ENCODE measurements around the gene CEP70.
"Not testable (repeated sequence)": the region's sequence is repeated elsewhere in the genome, so short reads cannot be mapped to it uniquely, and the experiment has no call there.

Gene CEP70

DNA sequence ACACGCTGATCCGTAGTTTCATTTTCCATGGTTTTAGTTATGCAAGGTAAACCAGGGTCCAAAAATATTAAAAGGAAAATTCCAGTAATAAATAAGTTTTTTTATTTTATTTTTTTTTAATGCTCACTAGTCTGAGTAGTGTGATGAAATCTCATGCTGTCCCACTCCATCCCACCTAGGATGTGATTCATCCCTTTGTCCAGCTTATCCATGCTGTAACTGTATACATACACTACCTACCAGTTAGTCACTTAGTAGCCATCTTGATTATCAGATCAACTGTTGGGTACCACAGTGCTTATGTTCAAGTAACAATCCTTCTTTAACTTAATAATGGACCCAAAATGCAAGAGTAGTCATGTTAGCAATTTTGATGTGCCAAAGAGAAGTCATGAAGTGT is 84.5 kb downstream of the CEP70 start:
- TF ChIP-seq, protein P1, sequence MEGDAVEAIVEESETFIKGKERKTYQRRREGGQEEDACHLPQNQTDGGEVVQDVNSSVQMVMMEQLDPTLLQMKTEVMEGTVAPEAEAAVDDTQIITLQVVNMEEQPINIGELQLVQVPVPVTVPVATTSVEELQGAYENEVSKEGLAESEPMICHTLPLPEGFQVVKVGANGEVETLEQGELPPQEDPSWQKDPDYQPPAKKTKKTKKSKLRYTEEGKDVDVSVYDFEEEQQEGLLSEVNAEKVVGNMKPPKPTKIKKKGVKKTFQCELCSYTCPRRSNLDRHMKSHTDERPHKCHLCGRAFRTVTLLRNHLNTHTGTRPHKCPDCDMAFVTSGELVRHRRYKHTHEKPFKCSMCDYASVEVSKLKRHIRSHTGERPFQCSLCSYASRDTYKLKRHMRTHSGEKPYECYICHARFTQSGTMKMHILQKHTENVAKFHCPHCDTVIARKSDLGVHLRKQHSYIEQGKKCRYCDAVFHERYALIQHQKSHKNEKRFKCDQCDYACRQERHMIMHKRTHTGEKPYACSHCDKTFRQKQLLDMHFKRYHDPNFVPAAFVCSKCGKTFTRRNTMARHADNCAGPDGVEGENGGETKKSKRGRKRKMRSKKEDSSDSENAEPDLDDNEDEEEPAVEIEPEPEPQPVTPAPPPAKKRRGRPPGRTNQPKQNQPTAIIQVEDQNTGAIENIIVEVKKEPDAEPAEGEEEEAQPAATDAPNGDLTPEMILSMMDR (IDR thresholded peaks at IDR 0.05; ENCODE audit: low read depth, low read length, missing control alignments) = no peak
- in situ Hi-C loops (cut with HindIII; ENCODE audit: low pct_ligation_motif_present, low sequenced_read_pairs) = no loop called here
- H3K27ac ChIP-seq = no peak overlapping the region
- no peaks in the 10 kb centered on the region for H3K27me3 ChIP-seq (replicated peaks)
- H3K36me3 ChIP-seq (replicated peaks) = no peaks in the 10 kb centered on the region
- no peak overlapping the region for H3K4me3 ChIP-seq (ENCODE audit: low read depth, low read length)
- DNase-seq = no peak

DNA sequence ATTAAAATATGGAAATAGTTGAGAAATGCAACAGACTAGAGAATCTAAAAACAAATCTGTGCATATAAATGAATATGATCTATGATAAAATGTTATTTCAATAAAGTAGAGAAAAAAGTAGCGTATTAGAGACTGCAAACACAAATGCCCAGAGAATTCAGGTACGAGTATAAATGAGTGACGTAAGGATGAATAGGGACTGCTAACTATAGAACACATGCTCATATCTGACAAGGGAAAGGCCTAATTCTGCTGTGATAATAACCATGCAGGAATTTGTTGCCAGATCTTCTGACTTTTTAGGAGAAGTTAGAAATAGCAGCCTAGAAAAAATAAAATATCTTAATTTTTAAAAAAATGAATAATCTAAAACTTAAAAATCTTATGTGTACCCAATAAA is 86.5 kb downstream of the CEP70 start:
- Histone ChIP-seq H3K4me3 (ENCODE audit: low read depth, low read length) (no peak overlapping the region), H3K27ac (no peak overlapping the region), H3K36me3 (replicated peaks) (no peaks in the 10 kb centered on the region), H3K27me3 (replicated peaks) (no peaks in the 10 kb centered on the region)
- TF ChIP-seq, protein P1 (IDR thresholded peaks at IDR 0.05; ENCODE audit: low read depth, low read length, missing control alignments) = no peak
- in situ Hi-C loops (cut with HindIII; ENCODE audit: low pct_ligation_motif_present, low sequenced_read_pairs) = no loop called here
- DNase-seq = no peak

GRCh38 chr3:138498991-138499390 is 95.1 kb downstream of the CEP70 start:
- no peak overlapping the region for H3K27ac ChIP-seq
- H3K27me3 ChIP-seq (replicated peaks) = no peaks in the 10 kb centered on the region
- H3K36me3 ChIP-seq (replicated peaks) = no peaks in the 10 kb centered on the region
- TF ChIP-seq, protein P1 (IDR thresholded peaks at IDR 0.05; ENCODE audit: low read depth, low read length, missing control alignments) = no peak
- H3K4me3 ChIP-seq (ENCODE audit: low read depth, low read length) = no peak overlapping the region
- no peak for DNase-seq
- in situ Hi-C loops (cut with HindIII; ENCODE audit: low pct_ligation_motif_present, low sequenced_read_pairs) = no loop called here

GRCh38 chr3:138497851-138498250 is 96.2 kb downstream of the CEP70 start:
- no peak overlapping the region for H3K27ac ChIP-seq

GRCh38 chr3:138497021-138497420 is 97.0 kb downstream of the CEP70 start:
- in situ Hi-C loops (cut with HindIII; ENCODE audit: low pct_ligation_motif_present, low sequenced_read_pairs) = no loop called here
- no peaks in the 10 kb centered on the region for H3K27me3 ChIP-seq (replicated peaks)
- DNase-seq = no peak
- no peak overlapping the region for H3K4me3 ChIP-seq (ENCODE audit: low read depth, low read length)
- TF ChIP-seq, protein P1 (IDR thresholded peaks at IDR 0.05; ENCODE audit: low read depth, low read length, missing control alignments) = no peak
- no peak overlapping the region for H3K27ac ChIP-seq
- no peaks in the 10 kb centered on the region for H3K36me3 ChIP-seq (replicated peaks)

More at GRCh38 chr3:138497851-138498250, 96.2 kb downstream of the CEP70 start:
- Histone ChIP-seq H3K4me3 (ENCODE audit: low read depth, low read length) (no peak overlapping the region), H3K27me3 (replicated peaks) (no peaks in the 10 kb centered on the region), H3K36me3 (replicated peaks) (no peaks in the 10 kb centered on the region)
- TF ChIP-seq, protein P1 (IDR thresholded peaks at IDR 0.05; ENCODE audit: low read depth, low read length, missing control alignments) = no peak
- in situ Hi-C loops (cut with HindIII; ENCODE audit: low pct_ligation_motif_present, low sequenced_read_pairs) = no loop called here
- DNase-seq = no peak

DNA sequence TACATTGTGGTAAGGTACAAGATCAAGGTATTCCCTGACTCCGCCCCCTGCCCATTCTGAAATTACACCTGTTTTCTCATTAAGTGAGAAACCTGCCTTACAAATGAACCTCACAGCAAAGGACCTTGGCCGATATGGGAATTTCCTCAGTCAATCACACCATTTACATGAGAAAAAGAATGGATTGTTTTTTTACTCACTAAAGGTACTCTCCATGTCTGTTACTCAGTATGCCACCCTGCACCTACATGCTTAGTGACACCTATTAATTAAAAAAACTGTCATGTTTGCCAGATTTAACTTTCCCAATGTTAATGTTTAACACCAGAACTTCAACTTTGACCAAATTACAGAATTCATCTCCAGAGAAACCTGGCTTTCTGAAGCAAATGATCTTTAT is 97.6 kb downstream of the CEP70 start:
- no peaks in the 10 kb centered on the region for H3K36me3 ChIP-seq (replicated peaks)
- no peak overlapping the region for H3K4me3 ChIP-seq (ENCODE audit: low read depth, low read length)
- H3K27me3 ChIP-seq (replicated peaks) = no peaks in the 10 kb centered on the region
- in situ Hi-C loops (cut with HindIII; ENCODE audit: low pct_ligation_motif_present, low sequenced_read_pairs) = no loop called here
- H3K27ac ChIP-seq = no peak overlapping the region
- TF ChIP-seq, protein P1 (IDR thresholded peaks at IDR 0.05; ENCODE audit: low read depth, low read length, missing control alignments) = no peak
- no peak for DNase-seq

GRCh38 chr3:138495638-138496037 is 98.4 kb downstream of the CEP70 start:
- H3K36me3 ChIP-seq (replicated peaks); in situ Hi-C loops (cut with HindIII; ENCODE audit: low pct_ligation_motif_present, low sequenced_read_pairs); H3K4me3 ChIP-seq (ENCODE audit: low read depth, low read length); H3K27ac ChIP-seq; H3K27me3 ChIP-seq (replicated peaks); DNase-seq: not testable (repeated sequence)

Data from brain microvascular endothelial cell (primary cell).